GM12865 (cell line): ENCODE data around the gene LTBP1.

Experiments
- DNase-seq: peaks from one replicate; pipeline ENCODE4 v3.0.0; 2010; ENCODE audit warnings: low read depth
- H3K4me3 ChIP-seq: 2 replicates; pipeline ENCODE4 v1.5.1; 2011; ENCODE audit warnings: mild to moderate bottlenecking, low read depth, low read length, control low read depth
- TF ChIP-seq, protein P1 (sequence below): IDR thresholded peaks from 2 replicates; pipeline ENCODE4 v1.5.1; 2011; ENCODE audit warnings: low read length, control low read depth, low read depth, inconsistent platforms; ENCODE audit not compliant: insufficient read depth; ENCODE audit errors: missing control alignments

LTBP1 gene

DNA sequence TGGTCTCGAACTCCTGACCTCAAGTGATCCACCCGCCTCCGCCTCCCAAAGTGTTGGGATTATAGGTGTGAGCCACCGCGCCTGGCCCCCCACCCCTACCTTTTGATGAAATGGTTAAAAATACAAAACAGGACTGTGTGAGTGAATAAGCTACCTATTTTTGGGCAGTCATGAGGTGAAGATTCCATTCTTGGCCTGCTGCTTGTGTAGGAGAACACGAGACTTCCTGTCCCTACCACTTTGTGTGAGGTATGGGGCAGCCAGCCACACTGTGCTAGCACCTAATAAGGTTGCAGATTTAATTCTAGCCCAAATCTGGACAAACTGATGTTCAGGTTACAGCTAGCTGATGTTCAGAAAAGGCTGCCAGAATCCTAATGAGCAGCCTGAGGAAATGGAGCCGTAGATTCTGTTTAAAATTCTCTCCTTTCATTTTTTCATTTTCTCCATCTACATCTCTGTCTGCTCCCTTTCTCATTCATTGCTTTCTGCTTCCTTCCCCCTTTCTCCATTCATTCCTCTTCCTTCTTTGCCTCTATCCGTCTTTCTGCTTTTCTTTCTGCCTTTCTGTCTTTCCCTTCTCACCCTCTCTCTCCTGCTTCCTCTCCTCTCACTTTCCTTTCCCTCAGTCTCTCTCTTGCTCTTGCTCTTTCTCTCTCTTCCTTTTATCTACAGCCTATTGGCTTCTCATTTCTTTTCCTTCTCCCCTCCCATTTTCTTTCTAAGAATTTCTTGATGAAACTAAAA, 4.6 kb upstream of the LTBP1 start:
- DNase-seq: no peak
- H3K4me3 ChIP-seq: no peak overlapping the region
- TF ChIP-seq, protein P1, sequence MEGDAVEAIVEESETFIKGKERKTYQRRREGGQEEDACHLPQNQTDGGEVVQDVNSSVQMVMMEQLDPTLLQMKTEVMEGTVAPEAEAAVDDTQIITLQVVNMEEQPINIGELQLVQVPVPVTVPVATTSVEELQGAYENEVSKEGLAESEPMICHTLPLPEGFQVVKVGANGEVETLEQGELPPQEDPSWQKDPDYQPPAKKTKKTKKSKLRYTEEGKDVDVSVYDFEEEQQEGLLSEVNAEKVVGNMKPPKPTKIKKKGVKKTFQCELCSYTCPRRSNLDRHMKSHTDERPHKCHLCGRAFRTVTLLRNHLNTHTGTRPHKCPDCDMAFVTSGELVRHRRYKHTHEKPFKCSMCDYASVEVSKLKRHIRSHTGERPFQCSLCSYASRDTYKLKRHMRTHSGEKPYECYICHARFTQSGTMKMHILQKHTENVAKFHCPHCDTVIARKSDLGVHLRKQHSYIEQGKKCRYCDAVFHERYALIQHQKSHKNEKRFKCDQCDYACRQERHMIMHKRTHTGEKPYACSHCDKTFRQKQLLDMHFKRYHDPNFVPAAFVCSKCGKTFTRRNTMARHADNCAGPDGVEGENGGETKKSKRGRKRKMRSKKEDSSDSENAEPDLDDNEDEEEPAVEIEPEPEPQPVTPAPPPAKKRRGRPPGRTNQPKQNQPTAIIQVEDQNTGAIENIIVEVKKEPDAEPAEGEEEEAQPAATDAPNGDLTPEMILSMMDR: no peak

DNA sequence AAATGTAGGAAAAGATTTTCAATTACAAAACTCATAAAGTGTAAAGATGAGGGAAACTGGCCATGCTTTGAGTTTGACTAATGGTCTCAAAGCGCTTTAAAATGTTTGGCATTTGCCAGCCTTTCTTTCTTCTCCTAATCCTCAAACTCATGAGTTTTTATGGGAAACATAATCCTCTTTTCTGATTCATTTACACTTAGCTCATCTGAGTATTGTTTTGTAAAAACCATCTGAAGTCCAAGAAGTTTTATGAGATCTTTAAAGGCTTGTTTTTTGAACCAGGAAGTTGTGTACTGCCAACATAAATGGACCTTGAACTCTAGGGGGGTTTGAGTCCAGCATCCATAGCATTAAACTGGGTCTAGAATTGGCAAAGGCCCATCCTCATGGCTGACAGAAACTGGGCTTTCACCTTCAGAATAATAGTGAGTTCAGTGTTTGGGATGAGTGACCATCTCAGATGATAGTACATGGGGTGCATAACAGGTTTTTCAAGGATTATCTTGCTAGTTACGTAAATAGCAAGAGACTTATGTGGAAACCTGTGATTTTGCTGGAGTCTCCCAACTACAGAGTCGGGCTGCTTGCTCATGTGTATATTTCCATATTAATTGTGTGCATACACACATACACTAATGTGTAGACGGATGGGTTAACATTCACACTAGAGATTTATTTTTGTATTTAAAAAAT, 3.8 kb upstream of the LTBP1 start:
- no peak overlapping the region for H3K4me3 ChIP-seq
- TF ChIP-seq, protein P1: no peak
- no peak for DNase-seq

DNA sequence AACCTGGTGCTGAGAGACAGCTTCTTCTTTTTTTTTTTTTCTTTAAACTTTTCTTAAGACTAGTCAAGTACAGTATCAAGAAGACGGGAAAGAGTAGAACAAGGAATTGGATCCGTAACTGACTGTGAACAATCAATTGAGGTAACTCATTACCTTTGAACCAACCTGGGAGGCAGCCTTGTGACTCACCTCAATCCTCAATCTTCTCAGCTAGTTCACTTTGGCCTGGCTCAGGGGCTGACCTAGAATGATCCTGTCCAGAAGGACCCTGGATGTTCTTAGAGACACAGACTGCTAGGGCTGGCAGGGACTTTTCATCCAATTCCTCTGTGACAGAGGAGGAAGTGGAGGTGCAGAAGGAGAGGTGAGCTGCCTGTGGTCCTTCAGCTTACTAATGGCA, 1.5 kb upstream of the LTBP1 start:
- TF ChIP-seq, protein P1: no peak
- no peak for DNase-seq
- H3K4me3 ChIP-seq: no peak overlapping the region

- H3K4me3 ChIP-seq: peak overlapping the region; percentile 47
- peak; percentile 10 for DNase-seq
- TF ChIP-seq, protein P1: no peak
These were observed 327 bp downstream of the LTBP1 start for GRCh38 chr2:32947076-32947483.

GRCh38 chr2:32947484-32948143, 861 bp downstream of the LTBP1 start:
- DNase-seq: peak; percentile 41
- H3K4me3 ChIP-seq: peak overlapping the region; percentile 47; the same call in 1 of the 2 replicates
- TF ChIP-seq, protein P1: no peak

GRCh38 chr2:32948266-32948665, 1.5 kb downstream of the LTBP1 start:
- no peak for DNase-seq
- TF ChIP-seq, protein P1: no peak
- H3K4me3 ChIP-seq: no peak overlapping the region
